ENCODE results near the gene PER3. TPM values are rescaled to one million over a fixed set of nuclear protein-coding genes. Genes with fewer than 3 reads are reported as not detected.

PER3 gene
- polyA plus RNA-seq, 4 donors = 11.5 to 16.5 (median 14.3) TPM

- DNase-seq (ENCODE audit: low read depth in 4 of 4, low spot score in 2 of 4) = no peak
Observed at GRCh38 chr1:7868070-7868780, 84.1 kb downstream of the PER3 start.

- DNase-seq (ENCODE audit: low read depth in 4 of 4, low spot score in 2 of 4) = no peak
Observed at GRCh38 chr1:7869136-7869920, 85.2 kb downstream of the PER3 start.

GRCh38 chr1:7871136-7871535, 87.0 kb downstream of the PER3 start:
- DNase-seq (ENCODE audit: low read depth in 4 of 4, low spot score in 2 of 4) = no peak

- no peak for DNase-seq (ENCODE audit: low read depth in 4 of 4, low spot score in 2 of 4)
Observed at GRCh38 chr1:7873801-7874795, 90.0 kb downstream of the PER3 start.

- no peak for DNase-seq (ENCODE audit: low read depth in 4 of 4, low spot score in 2 of 4)
Observed at GRCh38 chr1:7878027-7878426, 93.9 kb downstream of the PER3 start.

- DNase-seq (ENCODE audit: low read depth in 4 of 4, low spot score in 2 of 4) = no peak
Observed at GRCh38 chr1:7879228-7879627, 95.1 kb downstream of the PER3 start.

GRCh38 chr1:7884757-7885156, 100.7 kb downstream of the PER3 start:
- DNase-seq (ENCODE audit: low read depth in 4 of 4, low spot score in 2 of 4) = no peak

- DNase-seq (ENCODE audit: low read depth in 4 of 4, low spot score in 2 of 4) = no peak
Observed at GRCh38 chr1:7885513-7886404, 101.7 kb downstream of the PER3 start.

GRCh38 chr1:7886405-7886745, 102.3 kb downstream of the PER3 start:
- DNase-seq (ENCODE audit: low read depth in 4 of 4, low spot score in 2 of 4) = no peak

- DNase-seq (ENCODE audit: low read depth in 4 of 4, low spot score in 2 of 4) = no peak
Observed at GRCh38 chr1:7888248-7889081, 104.4 kb downstream of the PER3 start.

GRCh38 chr1:7890853-7891252, 106.8 kb downstream of the PER3 start:
- no peak for DNase-seq (ENCODE audit: low read depth in 4 of 4, low spot score in 2 of 4)

GRCh38 chr1:7891804-7892203, 107.7 kb downstream of the PER3 start:
- DNase-seq (ENCODE audit: low read depth in 4 of 4, low spot score in 2 of 4) = no peak

- no peak for DNase-seq (ENCODE audit: low read depth in 4 of 4, low spot score in 2 of 4)
Observed at GRCh38 chr1:7893529-7894180, 109.6 kb downstream of the PER3 start.

Other genes starting within 250 kb of the PER3 start
- 100 to 1,000 TPM in 2 of 4 donors, 10 to 100 TPM in 2; 93.9 to 108 (median 101) TPM for gene VAMP3, start 13.0 kb upstream of the PER3 start, polyA plus RNA-seq (ENCODE audit: insufficient read length in 4 of 4)
- under 1 TPM in 1 of 4 donors, not detected in 3; 0.61 TPM for gene UTS2, start 68.8 kb downstream of the PER3 start, polyA plus RNA-seq (ENCODE audit: insufficient read length in 4 of 4)
- gene TNFRSF9, start 156.5 kb downstream of the PER3 start, polyA plus RNA-seq (ENCODE audit: insufficient read length in 4 of 4) = under 1 TPM; 0.10 to 0.17 (median 0.15) TPM
- 100 to 1,000 TPM; 280 to 378 (median 329) TPM for gene PARK7, start 177.4 kb downstream of the PER3 start, polyA plus RNA-seq (ENCODE audit: insufficient read length in 4 of 4)
- 10 to 100 TPM; 18.9 to 24.8 (median 20.6) TPM for gene ERRFI1, start 242.0 kb downstream of the PER3 start, polyA plus RNA-seq (ENCODE audit: insufficient read length in 4 of 4)